Lower leg skin (tissue), 4 donors: ENCODE results near the gene AKR1C8. TPM values are rescaled to one million over a fixed set of nuclear protein-coding genes. Genes with fewer than 3 reads are reported as not detected.

Experiments
- DNase-seq, 2 donors: peaks; one replicate each; pipeline ENCODE4 v3.0.0-alpha.2; 2019; ENCODE audit warnings: low spot score in 2 of 2
- H3K4me3 ChIP-seq: fragments of 200-600 bp; sonication (generic); 2 replicates; pipeline ENCODE4 v1.5.1; 2017; ENCODE audit warnings: mild to moderate bottlenecking, low read depth; ENCODE audit not compliant: poor library complexity, severe bottlenecking
- CTCF ChIP-seq, 3 donors: fragments of 450-650 bp; IDR thresholded peaks; one replicate each; pipeline ENCODE4 v1.5.1; 2016; ENCODE audit warnings: antibody characterized with exemption in 3 of 3, mild to moderate bottlenecking in 3 of 3, moderate library complexity in 2 of 3
- POLR2A ChIP-seq, 2 donors: fragments of 450-650 bp; IDR thresholded peaks; one replicate each; pipeline ENCODE4 v1.6.1; 2016 to 2017; ENCODE audit warnings: antibody characterized with exemption in 2 of 2, mild to moderate bottlenecking in 1 of 2, moderate library complexity in 1 of 2
- WGBS, 2 donors: methylation state at CpG; one replicate each; pipeline ENCODE4 v1.1.5; 2018; 5-methylcytosine and 5-hydroxymethylcytosine counted together
- intact Hi-C: fragments of 100-400 bp; cut with DNase I; formaldehyde crosslinking; loops from one replicate; pipeline ENCODE4 v1.15.0; 2023; ENCODE audit warnings: low total_unique reads
- total RNA-seq, 4 donors: library from RNA; depleted of rRNA; stranded (reverse); fragments of >200 nt; gene quantifications; one replicate each; pipeline ENCODE4 v1.1.0, GENCODE V29; 2016

Gene AKR1C8
- total RNA-seq, 4 donors from 2014 or later, result not detected

DNA sequence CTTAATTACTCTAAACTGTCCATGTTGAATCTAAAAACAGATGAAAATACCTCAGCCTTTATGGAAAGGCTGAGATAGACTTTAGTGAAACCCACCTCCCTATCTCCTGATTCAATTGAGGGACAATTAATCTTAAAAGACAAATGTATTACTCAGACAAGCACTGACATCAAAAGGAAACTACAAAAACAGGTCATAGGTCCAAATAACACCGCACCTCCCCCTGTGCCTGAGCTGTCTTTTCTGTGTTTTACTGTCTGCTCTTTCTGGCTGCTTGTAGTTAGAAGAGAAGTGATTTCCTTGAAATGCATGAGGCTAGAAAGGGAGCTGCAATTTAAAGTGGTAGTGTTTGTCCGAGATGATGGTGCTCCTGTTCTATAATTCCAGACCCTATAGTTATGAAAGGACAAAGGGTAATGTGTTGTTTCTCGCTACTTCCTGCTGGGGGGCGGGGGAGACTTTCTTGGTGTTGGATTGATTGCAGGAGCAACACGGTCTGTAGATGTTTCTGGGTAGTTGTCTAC lies 16.0 kb downstream of the AKR1C8 start:
- intact Hi-C loops, result no loop called here
- TF ChIP-seq CTCF (IDR thresholded peaks at IDR 0.05), result no peak
- no peak for TF ChIP-seq POLR2A (IDR thresholded peaks at IDR 0.05)

GRCh38 chr10:5165738-5166137 lies 19.2 kb downstream of the AKR1C8 start:
- DNase-seq, result no peak
- no peak overlapping the region for H3K4me3 ChIP-seq
- TF ChIP-seq CTCF (IDR thresholded peaks at IDR 0.05) (no peak), POLR2A (IDR thresholded peaks at IDR 0.05) (no peak)
- WGBS, 2 donors, result 13% methylated on average over 1 of the region's 1 CpG
- intact Hi-C loops, result no loop called here

More for the DNA sequence above, 16.0 kb downstream of the AKR1C8 start:
- WGBS, 2 donors, result 63 to 72% methylated on average over 5 of the region's 5 CpGs
- DNase-seq, result no peak
- H3K4me3 ChIP-seq, result no peak overlapping the region

- 65 to 69% methylated on average over 2 of the region's 2 CpGs for WGBS, 2 donors
- no peak for DNase-seq
- no peak overlapping the region for H3K4me3 ChIP-seq
- TF ChIP-seq POLR2A (IDR thresholded peaks at IDR 0.05) (no peak), CTCF (IDR thresholded peaks at IDR 0.05) (no peak)
- intact Hi-C loops, result no loop called here
Observed at GRCh38 chr10:5163487-5163886, 21.5 kb downstream of the AKR1C8 start.

DNA sequence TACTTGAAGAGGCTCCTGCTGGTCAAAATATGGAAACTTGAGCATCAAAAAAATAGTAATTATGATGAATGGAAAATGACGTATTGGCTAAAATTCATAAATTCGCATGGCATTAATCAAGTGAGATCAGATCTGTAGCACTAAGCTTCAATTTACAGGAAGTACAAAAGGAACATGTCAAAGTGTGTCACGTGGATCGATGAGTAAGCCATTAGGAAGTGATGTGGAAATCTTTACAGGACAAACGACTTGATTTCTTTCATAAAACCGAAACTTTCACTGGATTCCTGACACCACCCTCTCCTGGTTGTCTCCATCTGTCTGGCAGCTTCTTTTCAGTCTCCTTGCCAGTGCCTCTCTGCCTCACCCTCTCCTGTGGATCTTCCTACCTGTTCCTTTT lies 25.8 kb downstream of the AKR1C8 start:
- no peak for TF ChIP-seq POLR2A (IDR thresholded peaks at IDR 0.05)
- no peak for TF ChIP-seq CTCF (IDR thresholded peaks at IDR 0.05)
- H3K4me3 ChIP-seq, result no peak overlapping the region
- intact Hi-C loops, result no loop called here
- WGBS, 2 donors, result 71 to 76% methylated on average over 6 of the region's 6 CpGs
- DNase-seq, result no peak

DNA sequence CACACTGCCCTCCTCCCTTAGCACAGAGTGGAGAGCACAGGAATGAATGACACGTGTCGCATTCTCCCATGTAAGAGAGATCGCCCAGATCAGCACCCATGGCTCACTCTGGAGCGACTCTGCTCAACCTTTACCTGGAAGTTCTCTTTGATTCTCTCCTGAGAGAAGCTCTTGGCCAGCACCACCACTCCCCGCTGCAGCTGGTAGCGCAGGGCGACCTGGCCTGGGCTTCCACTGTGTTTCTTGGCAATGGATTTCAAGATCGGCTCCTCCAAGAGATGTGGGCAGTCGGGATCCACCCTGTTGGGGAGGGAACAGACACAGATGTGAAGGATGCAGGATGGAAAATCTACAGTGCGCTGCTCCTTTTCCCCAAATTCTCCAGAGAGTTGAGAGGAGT lies 27.4 kb downstream of the AKR1C8 start:
- intact Hi-C loops, result no loop called here
- 86 to 91% methylated on average over 10 of the region's 10 CpGs for WGBS, 2 donors
- no peak for DNase-seq

More for the DNA sequence above, 27.4 kb downstream of the AKR1C8 start:
- TF ChIP-seq CTCF (IDR thresholded peaks at IDR 0.05) (no peak), POLR2A (IDR thresholded peaks at IDR 0.05) (no peak)
- no peak overlapping the region for H3K4me3 ChIP-seq
